Liver (tissue), 3 donors: ENCODE measurements around the gene RAP1GAP2.

Source experiments
- EGR1 ChIP-seq, 2 donors: IDR thresholded peaks; 2 replicates each; pipeline ENCODE4 v1.6.1; 2016 to 2018; ENCODE audit warnings: antibody characterized with exemption in 2 of 2, low read depth in 2 of 2
- GABPA ChIP-seq, 2 donors: IDR thresholded peaks in 1 of 2; conservative IDR thresholded peaks in 1 of 2; 2 replicates each; pipeline ENCODE4 v1.6.1; 2016; ENCODE audit warnings: antibody characterized with exemption in 2 of 2, mild to moderate bottlenecking in 1 of 2, moderate library complexity in 1 of 2
- TF ChIP-seq, protein P1 (sequence below): IDR thresholded peaks from 2 replicates; pipeline ENCODE4 v1.6.1; 2016; ENCODE audit warnings: antibody characterized with exemption
- TF ChIP-seq, protein P2 (sequence below): fragments of 150-350 bp; IDR thresholded peaks from 2 replicates; pipeline ENCODE4 v1.5.1; 2017; ENCODE audit warnings: improper control_type of control experiment, low read depth, low read length; ENCODE audit not compliant: missing input control
- TF ChIP-seq, protein P3 (sequence below): IDR thresholded peaks from 2 replicates; pipeline ENCODE4 v1.6.1; 2016; ENCODE audit warnings: antibody characterized with exemption, mild to moderate bottlenecking
- donor health status: healthy.
- donor health status: healthy.

DNA sequence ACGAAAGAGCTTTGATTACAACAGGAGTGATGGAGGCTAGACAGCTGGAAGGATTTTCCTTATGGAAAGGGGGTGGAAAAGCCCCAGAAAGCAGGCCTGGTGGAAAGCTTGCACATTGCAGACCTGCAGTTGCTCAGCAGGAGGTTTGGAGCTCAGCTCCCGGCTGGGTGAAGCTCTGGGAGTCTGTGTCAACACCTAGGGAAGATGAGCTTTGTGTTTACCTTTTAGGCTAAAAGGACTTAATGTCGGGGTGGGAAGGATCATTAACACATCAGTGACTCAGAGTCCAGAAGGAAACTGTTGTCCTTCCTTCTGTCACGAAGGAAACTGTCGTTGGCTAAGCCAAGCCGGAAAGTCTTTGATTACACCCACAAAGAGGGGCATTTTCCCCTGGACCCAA is 48.2 kb downstream of the RAP1GAP2 start:
- TF ChIP-seq, protein P1, sequence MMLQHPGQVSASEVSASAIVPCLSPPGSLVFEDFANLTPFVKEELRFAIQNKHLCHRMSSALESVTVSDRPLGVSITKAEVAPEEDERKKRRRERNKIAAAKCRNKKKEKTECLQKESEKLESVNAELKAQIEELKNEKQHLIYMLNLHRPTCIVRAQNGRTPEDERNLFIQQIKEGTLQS: no peak
- TF ChIP-seq, protein P2, sequence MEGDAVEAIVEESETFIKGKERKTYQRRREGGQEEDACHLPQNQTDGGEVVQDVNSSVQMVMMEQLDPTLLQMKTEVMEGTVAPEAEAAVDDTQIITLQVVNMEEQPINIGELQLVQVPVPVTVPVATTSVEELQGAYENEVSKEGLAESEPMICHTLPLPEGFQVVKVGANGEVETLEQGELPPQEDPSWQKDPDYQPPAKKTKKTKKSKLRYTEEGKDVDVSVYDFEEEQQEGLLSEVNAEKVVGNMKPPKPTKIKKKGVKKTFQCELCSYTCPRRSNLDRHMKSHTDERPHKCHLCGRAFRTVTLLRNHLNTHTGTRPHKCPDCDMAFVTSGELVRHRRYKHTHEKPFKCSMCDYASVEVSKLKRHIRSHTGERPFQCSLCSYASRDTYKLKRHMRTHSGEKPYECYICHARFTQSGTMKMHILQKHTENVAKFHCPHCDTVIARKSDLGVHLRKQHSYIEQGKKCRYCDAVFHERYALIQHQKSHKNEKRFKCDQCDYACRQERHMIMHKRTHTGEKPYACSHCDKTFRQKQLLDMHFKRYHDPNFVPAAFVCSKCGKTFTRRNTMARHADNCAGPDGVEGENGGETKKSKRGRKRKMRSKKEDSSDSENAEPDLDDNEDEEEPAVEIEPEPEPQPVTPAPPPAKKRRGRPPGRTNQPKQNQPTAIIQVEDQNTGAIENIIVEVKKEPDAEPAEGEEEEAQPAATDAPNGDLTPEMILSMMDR: no peak
- TF ChIP-seq, protein P3, sequence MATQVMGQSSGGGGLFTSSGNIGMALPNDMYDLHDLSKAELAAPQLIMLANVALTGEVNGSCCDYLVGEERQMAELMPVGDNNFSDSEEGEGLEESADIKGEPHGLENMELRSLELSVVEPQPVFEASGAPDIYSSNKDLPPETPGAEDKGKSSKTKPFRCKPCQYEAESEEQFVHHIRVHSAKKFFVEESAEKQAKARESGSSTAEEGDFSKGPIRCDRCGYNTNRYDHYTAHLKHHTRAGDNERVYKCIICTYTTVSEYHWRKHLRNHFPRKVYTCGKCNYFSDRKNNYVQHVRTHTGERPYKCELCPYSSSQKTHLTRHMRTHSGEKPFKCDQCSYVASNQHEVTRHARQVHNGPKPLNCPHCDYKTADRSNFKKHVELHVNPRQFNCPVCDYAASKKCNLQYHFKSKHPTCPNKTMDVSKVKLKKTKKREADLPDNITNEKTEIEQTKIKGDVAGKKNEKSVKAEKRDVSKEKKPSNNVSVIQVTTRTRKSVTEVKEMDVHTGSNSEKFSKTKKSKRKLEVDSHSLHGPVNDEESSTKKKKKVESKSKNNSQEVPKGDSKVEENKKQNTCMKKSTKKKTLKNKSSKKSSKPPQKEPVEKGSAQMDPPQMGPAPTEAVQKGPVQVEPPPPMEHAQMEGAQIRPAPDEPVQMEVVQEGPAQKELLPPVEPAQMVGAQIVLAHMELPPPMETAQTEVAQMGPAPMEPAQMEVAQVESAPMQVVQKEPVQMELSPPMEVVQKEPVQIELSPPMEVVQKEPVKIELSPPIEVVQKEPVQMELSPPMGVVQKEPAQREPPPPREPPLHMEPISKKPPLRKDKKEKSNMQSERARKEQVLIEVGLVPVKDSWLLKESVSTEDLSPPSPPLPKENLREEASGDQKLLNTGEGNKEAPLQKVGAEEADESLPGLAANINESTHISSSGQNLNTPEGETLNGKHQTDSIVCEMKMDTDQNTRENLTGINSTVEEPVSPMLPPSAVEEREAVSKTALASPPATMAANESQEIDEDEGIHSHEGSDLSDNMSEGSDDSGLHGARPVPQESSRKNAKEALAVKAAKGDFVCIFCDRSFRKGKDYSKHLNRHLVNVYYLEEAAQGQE: no peak
- TF ChIP-seq GABPA (IDR thresholded peaks at IDR 0.05 in 1 of 2, conservative IDR thresholded peaks at IDR 0.05 in 1 of 2): no peak
- no peak for TF ChIP-seq EGR1 (IDR thresholded peaks at IDR 0.05; ENCODE audit: low read depth in 2 of 2)
